ENCODE data around the gene SH2D6. TPM values are rescaled to one million over a fixed set of nuclear protein-coding genes. Genes with fewer than 3 reads are reported as not detected.
A peak's percentile ranks its signal among the peaks of the same experiment; 100 is the strongest.

Gene SH2D6
- total RNA-seq, 2 experiments from 2014 or later, result 0.30 TPM; not detected in 1

DNA sequence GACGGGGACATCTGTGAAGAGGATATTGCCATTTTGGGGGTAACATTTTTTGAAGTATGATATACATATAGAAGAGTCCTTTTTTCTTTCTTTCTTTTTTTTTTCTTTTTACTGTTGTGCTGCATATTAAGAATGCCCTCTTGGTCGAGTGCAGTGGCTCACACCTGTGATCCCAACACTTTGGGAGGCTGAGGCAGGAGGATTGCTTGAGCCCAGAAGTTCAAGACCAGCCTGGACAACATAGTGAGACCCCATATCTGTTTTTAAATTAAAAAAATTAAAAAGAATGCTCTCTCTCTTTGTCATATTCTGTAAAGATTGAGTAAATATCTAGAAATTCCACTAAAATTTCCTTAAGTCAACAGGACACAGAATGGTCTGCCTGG, 3.6 kb downstream of the SH2D6 start:
- no peaks in the 10 kb centered on the region for H3K9me3 Mint-ChIP-seq
- H3K4me1 Mint-ChIP-seq (ENCODE audit: low read depth), result peaks cover 24% of the 10 kb centered on the region
- no peaks in the 10 kb centered on the region for H3K27me3 Mint-ChIP-seq
- DNase-seq, result no peak
- H3K4me3 ChIP-seq (ENCODE audit: low read length), result no peak overlapping the region
- no peaks in the 10 kb centered on the region for H3K36me3 ChIP-seq (ENCODE audit: insufficient read depth, low read length)
- ChIA-PET CTCF (interaction anchor here (4.5 kb wide), 1 partner anchor 129 kb away, joined by 44 read pairs; no protein-coding TSS in a partner anchor), POLR2A (interaction anchor here (4.5 to 4.8 kb wide), 2 partner anchors 117 to 130 kb away, joined by 43 to 47 read pairs; partner anchors contain the start of gene MAT2A)
- no peaks in the 10 kb centered on the region for H3K27me3 ChIP-seq (ENCODE audit: control insufficient read depth in 1 of 2, insufficient read depth in 2 of 2, low read length in 2 of 2)
- H3K27ac Mint-ChIP-seq, result peak overlapping the region; percentile 14
- H3K4me3 Mint-ChIP-seq, result no peak overlapping the region
- peaks cover 4% of the 10 kb centered on the region for H3K36me3 Mint-ChIP-seq (ENCODE audit: low read depth)
- TF ChIP-seq, protein P1, sequence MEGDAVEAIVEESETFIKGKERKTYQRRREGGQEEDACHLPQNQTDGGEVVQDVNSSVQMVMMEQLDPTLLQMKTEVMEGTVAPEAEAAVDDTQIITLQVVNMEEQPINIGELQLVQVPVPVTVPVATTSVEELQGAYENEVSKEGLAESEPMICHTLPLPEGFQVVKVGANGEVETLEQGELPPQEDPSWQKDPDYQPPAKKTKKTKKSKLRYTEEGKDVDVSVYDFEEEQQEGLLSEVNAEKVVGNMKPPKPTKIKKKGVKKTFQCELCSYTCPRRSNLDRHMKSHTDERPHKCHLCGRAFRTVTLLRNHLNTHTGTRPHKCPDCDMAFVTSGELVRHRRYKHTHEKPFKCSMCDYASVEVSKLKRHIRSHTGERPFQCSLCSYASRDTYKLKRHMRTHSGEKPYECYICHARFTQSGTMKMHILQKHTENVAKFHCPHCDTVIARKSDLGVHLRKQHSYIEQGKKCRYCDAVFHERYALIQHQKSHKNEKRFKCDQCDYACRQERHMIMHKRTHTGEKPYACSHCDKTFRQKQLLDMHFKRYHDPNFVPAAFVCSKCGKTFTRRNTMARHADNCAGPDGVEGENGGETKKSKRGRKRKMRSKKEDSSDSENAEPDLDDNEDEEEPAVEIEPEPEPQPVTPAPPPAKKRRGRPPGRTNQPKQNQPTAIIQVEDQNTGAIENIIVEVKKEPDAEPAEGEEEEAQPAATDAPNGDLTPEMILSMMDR (IDR thresholded peaks at IDR 0.05), result no peak
- ATAC-seq (ENCODE audit: poor library complexity), result no peak
- H3K27ac ChIP-seq (ENCODE audit: low read depth in 1 of 2, low read length in 2 of 2), result no peak overlapping the region
- intact Hi-C loops (cut with DNase I, micrococcal nuclease), result loop anchor here in 1 of 2 experiments (5.0 kb wide), 1 partner anchor 180 kb away; the partner anchor contains the start of gene TMEM150A
- no peaks in the 10 kb centered on the region for H3K9me3 ChIP-seq (ENCODE audit: control insufficient read depth in 1 of 2, insufficient read depth in 1 of 2, low read length in 2 of 2)
- H3K4me1 ChIP-seq (ENCODE audit: insufficient read depth, low read length), result peaks cover 33% of the 10 kb centered on the region

DNA sequence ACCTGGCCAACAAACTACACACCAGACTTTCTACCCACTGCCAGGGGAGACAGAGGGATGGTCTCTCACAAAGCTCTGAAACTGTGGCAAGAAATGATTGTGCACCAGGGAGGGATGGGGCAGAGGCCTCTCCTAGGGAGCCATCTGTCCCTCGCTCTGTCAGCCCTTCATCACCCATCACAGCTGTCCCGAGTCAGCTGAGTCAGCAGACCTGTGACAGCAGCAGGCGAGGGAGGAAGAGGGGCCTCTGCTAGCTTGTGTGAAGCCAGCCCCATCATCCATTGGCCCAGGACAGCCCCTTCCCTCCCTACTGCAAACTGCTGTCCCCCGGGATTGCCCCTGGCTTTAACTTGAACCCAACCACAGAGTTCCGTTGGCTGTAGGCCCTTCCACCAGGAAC, 5.0 kb downstream of the SH2D6 start:
- no peak overlapping the region for H3K4me3 Mint-ChIP-seq
- intact Hi-C loops (cut with DNase I, micrococcal nuclease), result loop anchor here in 1 of 2 experiments (5.0 kb wide), 1 partner anchor 179 kb away; the partner anchor contains the start of gene TMEM150A
- Histone ChIP-seq H3K4me1 (ENCODE audit: insufficient read depth, low read length) (peaks cover 27% of the 10 kb centered on the region), H3K9me3 (ENCODE audit: control insufficient read depth in 1 of 2, insufficient read depth in 1 of 2, low read length in 2 of 2) (no peaks in the 10 kb centered on the region), H3K4me3 (ENCODE audit: low read length) (no peak overlapping the region), H3K27ac (ENCODE audit: low read depth in 1 of 2, low read length in 2 of 2) (no peak overlapping the region), H3K36me3 (ENCODE audit: insufficient read depth, low read length) (no peaks in the 10 kb centered on the region), H3K27me3 (ENCODE audit: control insufficient read depth in 1 of 2, insufficient read depth in 2 of 2, low read length in 2 of 2) (no peaks in the 10 kb centered on the region)
- no peak for ATAC-seq (ENCODE audit: poor library complexity)
- H3K4me1 Mint-ChIP-seq (ENCODE audit: low read depth), result peaks cover 19% of the 10 kb centered on the region
- H3K9me3 Mint-ChIP-seq, result no peaks in the 10 kb centered on the region
- POLR2A ChIA-PET, result no interaction called here
- TF ChIP-seq, protein P1 (IDR thresholded peaks at IDR 0.05), result no peak
- CTCF ChIA-PET, result no interaction called here
- H3K36me3 Mint-ChIP-seq (ENCODE audit: low read depth), result peaks cover under 1% of the 10 kb centered on the region
- no peaks in the 10 kb centered on the region for H3K27me3 Mint-ChIP-seq
- DNase-seq, result peak in 1 of 14 experiments; percentile 12
- H3K27ac Mint-ChIP-seq, result no peak overlapping the region

DNA sequence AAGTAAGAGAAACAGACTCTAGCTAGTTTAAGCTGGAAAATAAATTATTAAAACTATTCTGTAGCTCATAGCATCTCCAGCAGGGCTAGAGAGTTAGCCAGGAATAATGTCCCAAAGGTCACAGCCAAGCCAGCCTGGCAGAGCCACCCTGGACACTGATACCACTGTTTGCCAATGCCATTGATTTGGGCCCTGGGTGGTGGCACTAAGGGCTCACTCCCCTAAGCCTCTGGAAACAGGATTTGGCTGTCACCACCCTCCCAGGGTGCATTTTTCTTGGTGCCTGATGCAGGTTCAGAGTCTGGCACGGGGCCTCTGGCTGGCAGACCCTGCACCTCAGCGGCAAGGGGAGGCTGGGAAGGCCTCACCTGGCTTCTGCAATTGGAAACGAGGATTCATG, 7.1 kb downstream of the SH2D6 start:
- Mint-ChIP-seq H3K27me3 (no peaks in the 10 kb centered on the region), H3K36me3 (ENCODE audit: low read depth) (no peaks in the 10 kb centered on the region), H3K4me3 (no peak overlapping the region), H3K9me3 (no peaks in the 10 kb centered on the region), H3K27ac (no peak overlapping the region), H3K4me1 (ENCODE audit: low read depth) (peaks cover 4% of the 10 kb centered on the region)
- no peaks in the 10 kb centered on the region for H3K27me3 ChIP-seq (ENCODE audit: control insufficient read depth in 1 of 2, insufficient read depth in 2 of 2, low read length in 2 of 2)
- peaks cover 8% of the 10 kb centered on the region for H3K4me1 ChIP-seq (ENCODE audit: insufficient read depth, low read length)
- no peaks in the 10 kb centered on the region for H3K9me3 ChIP-seq (ENCODE audit: control insufficient read depth in 1 of 2, insufficient read depth in 1 of 2, low read length in 2 of 2)
- no peaks in the 10 kb centered on the region for H3K36me3 ChIP-seq (ENCODE audit: insufficient read depth, low read length)
- no peak overlapping the region for H3K27ac ChIP-seq (ENCODE audit: low read depth in 1 of 2, low read length in 2 of 2)
- H3K4me3 ChIP-seq (ENCODE audit: low read length), result no peak overlapping the region
- intact Hi-C loops (cut with DNase I, micrococcal nuclease), result no loop called here
- DNase-seq (no peak), ATAC-seq (ENCODE audit: poor library complexity) (no peak)
- ChIA-PET POLR2A (interaction anchor here (0.7 kb wide), 1 partner anchor 107 kb away, joined by 4 read pairs; no protein-coding TSS in a partner anchor), CTCF (interaction anchor here (0.7 kb wide), 1 partner anchor 123 kb away, joined by 3 read pairs; no protein-coding TSS in a partner anchor)
- TF ChIP-seq, protein P1 (IDR thresholded peaks at IDR 0.05), result no peak
